K562 (cell line): ENCODE results near the gene TGFBR1. TPM values are rescaled to one million over a fixed set of nuclear protein-coding genes. Genes with fewer than 3 reads are reported as not detected.

Experiments
- ELF2 ChIP-seq: fragments of 250-450 bp; sonication (Bioruptor Pico); IDR thresholded peaks from 2 replicates; pipeline ENCODE4 v1.5.0; 2021; ENCODE audit warnings: mild to moderate bottlenecking
- ERF ChIP-seq: fragments of 450-650 bp; formaldehyde crosslinking; IDR thresholded peaks from 2 replicates; pipeline ENCODE4 v1.4.0; 2020; ENCODE audit warnings: mild to moderate bottlenecking, mixed read lengths
- ETV1 ChIP-seq: fragments of 450-650 bp; conservative IDR thresholded peaks from 2 replicates; pipeline ENCODE4 v1.6.1; 2016; ENCODE audit warnings: missing genetic modification characterization, control low read depth, low read depth, missing compliant biosample characterization
- FOXJ2 ChIP-seq: fragments of 200-800 bp; sonication (Bioruptor generic); IDR thresholded peaks from 2 replicates; pipeline ENCODE4 v1.6.1; 2016; ENCODE audit warnings: missing genetic modification characterization, missing compliant biosample characterization
- HMGXB4 ChIP-seq: sonication (generic); formaldehyde crosslinking; IDR thresholded peaks from 2 replicates; pipeline ENCODE4 v1.8.1; 2023; ENCODE audit warnings: mild to moderate bottlenecking, missing genetic modification reagents
- ID3 ChIP-seq, 2 experiments: fragments of 250-450 bp in 1 of 2; fragments of 450-650 bp in 1 of 2; sonication (Bioruptor Pico) in 1 of 2; IDR thresholded peaks; 2 replicates each; pipeline versions ENCODE4 v1.6.1 to v1.8.0; 2016 to 2021; ENCODE audit warnings: mild to moderate bottlenecking in 2 of 2, moderate library complexity in 2 of 2, missing compliant biosample characterization in 1 of 2, missing genetic modification characterization in 1 of 2
- NR4A1 ChIP-seq, 2 experiments: fragments of 250-450 bp in 1 of 2; fragments of 450-650 bp in 1 of 2; sonication (Bioruptor Pico) in 1 of 2; IDR thresholded peaks; 2 replicates each; pipeline versions ENCODE4 v1.4.0 to v1.6.1; 2016 to 2020; ENCODE audit warnings: mild to moderate bottlenecking in 2 of 2, missing compliant biosample characterization in 1 of 2, missing genetic modification characterization in 1 of 2, moderate library complexity in 1 of 2
- RAD21 ChIP-seq, 2 experiments: fragments of 250-450 bp in 1 of 2; fragments of 450-650 bp in 1 of 2; sonication (Bioruptor Pico) in 1 of 2; formaldehyde crosslinking in 1 of 2; IDR thresholded peaks in 1 of 2; conservative IDR thresholded peaks in 1 of 2; 2 replicates each; pipeline versions ENCODE4 v1.4.0 to v1.8.0; 2020 to 2022; ENCODE audit warnings: mild to moderate bottlenecking in 2 of 2, moderate library complexity in 1 of 2
- TBP ChIP-seq: optimal IDR thresholded peaks from 2 replicates; pipeline ENCODE3; 2011; ENCODE audit warnings: low read depth, low read length, improper control_type of control experiment
- TFAM ChIP-seq: fragments of 250-450 bp; sonication (Bioruptor Pico); conservative IDR thresholded peaks from 2 replicates; pipeline ENCODE4 v1.5.0; 2021; ENCODE audit warnings: mild to moderate bottlenecking, moderate library complexity
- TSHZ1 ChIP-seq: fragments of 250-450 bp; sonication (Bioruptor Pico); IDR thresholded peaks from 2 replicates; pipeline ENCODE4 v1.4.0; 2020; ENCODE audit warnings: mild to moderate bottlenecking, moderate library complexity
- VEZF1 ChIP-seq: fragments of 200-800 bp; sonication (Bioruptor generic); IDR thresholded peaks from 2 replicates; pipeline ENCODE4 v1.6.1; 2017; ENCODE audit warnings: missing genetic modification characterization, missing compliant biosample characterization
- ZNF384 ChIP-seq: IDR thresholded peaks from 2 replicates; pipeline ENCODE4 v1.6.1; 2012; ENCODE audit warnings: low read depth, low read length, improper control_type of control experiment
- ZNF398 ChIP-seq: fragments of 250-450 bp; sonication (Bioruptor Pico); IDR thresholded peaks from 2 replicates; pipeline ENCODE4 v1.8.0; 2021; ENCODE audit warnings: moderate library complexity, mild to moderate bottlenecking, inconsistent platforms
- ZNF583 ChIP-seq: fragments of 250-450 bp; sonication (Bioruptor Pico); IDR thresholded peaks from 2 replicates; pipeline ENCODE4 v1.4.0; 2020
- ZNF589 ChIP-seq: fragments of 200-800 bp; sonication (Bioruptor generic); IDR thresholded peaks from 2 replicates; pipeline ENCODE4 v1.6.1; 2016; ENCODE audit warnings: low read depth, missing genetic modification characterization, missing compliant biosample characterization
- polyA plus RNA-seq, 8 experiments: library from polyadenylated mRNA; depleted of rRNA in 4 of 8; stranded (reverse) in 5 of 8; unstranded in 3 of 8; fragments of >200 nt; fragmentation: Nextera tagmentation in 2 of 8; fragmentation: Illumina TruSeq in 1 of 8; extraction: Ambion mirVana in 2 of 8; extraction: Trizol in 1 of 8; gene quantifications; 2 replicates each; pipeline versions ENCODE4 v1.2.1 to v1.2.3, GENCODE V29; 2011 to 2014; ENCODE audit warnings: inconsistent platforms in 1 of 8, missing spikeins in 1 of 8
- total RNA-seq, 7 experiments: library from RNA; depleted of rRNA in 6 of 7; stranded (reverse); fragments of >200 nt in 6 of 7; fragmentation: Illumina TruSeq in 2 of 7; extraction: Trizol in 2 of 7; gene quantifications; 2 replicates each; pipeline versions ENCODE4 v1.2.1 to v1.2.3, GENCODE V29; 2011 to 2021; ENCODE audit warnings: low replicate concordance in 1 of 7

Gene TGFBR1
- total and polyA plus RNA-seq, 9 of the 15 experiments (the other 6 are each of a cell fraction or from before 2014, with no cell fraction given) = 15.5 to 62.4 (median 42.7) TPM

GRCh38 chr9:99071313-99072039 is 33.4 kb upstream of the TGFBR1 start (continued):
- TF ChIP-seq TBP (no peak), ERF (CRISPR knock-in tag) (0 out of 2 replicates have a peak, but pooled peaks have one; percentile 64), ID3 (CRISPR knock-in tag; IDR thresholded peaks at IDR 0.05) (no peak), ID3 (tag; IDR thresholded peaks at IDR 0.05) (0 out of 2 replicates have a peak, but pooled peaks have one; percentile 21), HMGXB4 (CRISPR knock-in tag) (0 out of 2 replicates have a peak, but pooled peaks have one; percentile 17), NR4A1 (CRISPR knock-in tag; IDR thresholded peaks at IDR 0.05) (no peak), NR4A1 (tag; IDR thresholded peaks at IDR 0.05) (peak; percentile 43; the same call in 1 of the 2 replicates), ZNF398 (CRISPR knock-in tag) (no peak), ZNF384 (no peak), FOXJ2 (tag) (no peak), RAD21 (CRISPR knock-in tag; conservative IDR thresholded peaks at IDR 0.05 in 1 of 2, IDR thresholded peaks at IDR 0.05 in 1 of 2) (no peak), ELF2 (peak; percentile 14; the same call in 1 of the 2 replicates), ETV1 (tag) (no peak), TFAM (CRISPR knock-in tag) (no peak), VEZF1 (no peak), ZNF583 (peak; percentile 11; the same call in 1 of the 2 replicates), TSHZ1 (CRISPR knock-in tag) (peak; percentile 64; the same call in 1 of the 2 replicates), ZNF589 (0 out of 2 replicates have a peak, but pooled peaks have one; percentile 49)
